ENCODE data around the gene SEPTIN2. TPM values are rescaled to one million over a fixed set of nuclear protein-coding genes. Genes with fewer than 3 reads are reported as not detected.
"Not testable (repeated sequence)": the region's sequence is repeated elsewhere in the genome, so short reads cannot be mapped to it uniquely, and the experiment has no call there.

SEPTIN2 gene
- total RNA-seq, 1 donor from 2014 or later, result 466 TPM

DNA sequence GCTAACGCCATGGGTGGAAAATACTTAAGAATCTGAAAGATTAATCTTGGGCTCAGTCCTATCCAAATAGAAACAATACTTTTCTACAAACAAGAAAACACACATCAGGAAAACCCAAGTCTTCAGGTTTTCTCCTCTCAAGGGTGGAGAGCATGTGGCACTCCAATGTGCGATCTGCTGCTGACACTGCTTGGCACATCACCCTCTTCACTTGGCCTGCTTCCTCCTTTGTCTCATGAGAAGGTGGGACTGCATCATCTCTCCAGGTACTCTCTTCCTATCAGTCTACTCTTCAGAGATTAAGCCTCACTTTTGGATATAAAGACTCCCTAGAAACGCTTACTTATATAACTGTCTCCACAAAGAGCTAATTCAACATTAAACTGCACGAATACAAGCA is 26.7 kb upstream of the SEPTIN2 start:
- no peaks in the 10 kb centered on the region for H3K27me3 Mint-ChIP-seq (ENCODE audit: low read depth)
- no peak for DNase-seq (ENCODE audit: low read depth, low spot score)
- TF ChIP-seq, protein P1, sequence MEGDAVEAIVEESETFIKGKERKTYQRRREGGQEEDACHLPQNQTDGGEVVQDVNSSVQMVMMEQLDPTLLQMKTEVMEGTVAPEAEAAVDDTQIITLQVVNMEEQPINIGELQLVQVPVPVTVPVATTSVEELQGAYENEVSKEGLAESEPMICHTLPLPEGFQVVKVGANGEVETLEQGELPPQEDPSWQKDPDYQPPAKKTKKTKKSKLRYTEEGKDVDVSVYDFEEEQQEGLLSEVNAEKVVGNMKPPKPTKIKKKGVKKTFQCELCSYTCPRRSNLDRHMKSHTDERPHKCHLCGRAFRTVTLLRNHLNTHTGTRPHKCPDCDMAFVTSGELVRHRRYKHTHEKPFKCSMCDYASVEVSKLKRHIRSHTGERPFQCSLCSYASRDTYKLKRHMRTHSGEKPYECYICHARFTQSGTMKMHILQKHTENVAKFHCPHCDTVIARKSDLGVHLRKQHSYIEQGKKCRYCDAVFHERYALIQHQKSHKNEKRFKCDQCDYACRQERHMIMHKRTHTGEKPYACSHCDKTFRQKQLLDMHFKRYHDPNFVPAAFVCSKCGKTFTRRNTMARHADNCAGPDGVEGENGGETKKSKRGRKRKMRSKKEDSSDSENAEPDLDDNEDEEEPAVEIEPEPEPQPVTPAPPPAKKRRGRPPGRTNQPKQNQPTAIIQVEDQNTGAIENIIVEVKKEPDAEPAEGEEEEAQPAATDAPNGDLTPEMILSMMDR (conservative IDR thresholded peaks at IDR 0.05), result no peak
- no peaks in the 10 kb centered on the region for H3K36me3 Mint-ChIP-seq (ENCODE audit: low read depth)
- no peaks in the 10 kb centered on the region for H3K4me1 Mint-ChIP-seq
- H3K4me3 Mint-ChIP-seq, result no peak overlapping the region
- H3K9me3 Mint-ChIP-seq, result no peaks in the 10 kb centered on the region
- no peak overlapping the region for H3K27ac Mint-ChIP-seq (ENCODE audit: unreplicated experiment)

DNA sequence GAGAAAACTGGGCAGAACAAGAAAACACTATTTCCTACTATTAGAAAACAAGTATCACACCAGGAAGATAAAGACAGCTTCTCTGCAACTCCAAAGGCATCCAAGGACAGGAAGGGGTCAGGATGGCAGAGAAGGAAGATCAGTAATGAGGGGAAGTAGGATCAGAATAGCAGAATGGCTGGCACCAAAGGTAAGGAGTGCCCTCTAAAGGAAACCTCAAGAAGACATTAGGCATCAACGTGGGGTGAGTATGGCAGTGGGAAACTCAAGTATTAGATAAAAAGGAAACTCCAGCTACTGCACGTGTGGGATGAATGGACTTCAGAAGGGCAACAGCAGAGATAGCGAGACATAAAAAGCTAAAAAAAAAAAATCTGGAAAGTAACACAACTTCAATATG is 26.1 kb upstream of the SEPTIN2 start:
- Mint-ChIP-seq H3K9me3 (no peaks in the 10 kb centered on the region), H3K4me1 (no peaks in the 10 kb centered on the region), H3K27ac (ENCODE audit: unreplicated experiment) (no peak overlapping the region)

DNA sequence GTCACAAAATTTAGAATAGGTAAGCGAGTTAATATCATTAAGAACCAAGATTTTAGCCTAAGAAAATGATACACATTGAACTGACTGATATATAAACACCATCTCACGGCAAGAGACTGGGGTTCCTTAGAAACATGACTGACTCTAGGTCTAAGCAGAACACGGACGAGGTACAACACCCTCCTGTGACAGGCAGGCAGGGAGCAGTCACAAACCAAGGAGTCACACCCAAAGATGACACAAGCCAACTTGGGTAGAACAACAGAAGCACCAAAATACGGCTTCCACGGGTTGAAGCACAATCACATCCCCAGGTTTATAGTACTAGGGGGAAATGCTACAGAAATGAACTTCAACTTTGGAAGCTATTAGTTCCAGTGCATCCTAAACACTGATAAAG is 24.6 kb upstream of the SEPTIN2 start:
- Mint-ChIP-seq H3K4me3 (no peak overlapping the region), H3K27ac (ENCODE audit: unreplicated experiment) (no peak overlapping the region), H3K36me3 (ENCODE audit: low read depth) (peaks cover 4% of the 10 kb centered on the region), H3K4me1 (peaks cover 5% of the 10 kb centered on the region), H3K27me3 (ENCODE audit: low read depth) (no peaks in the 10 kb centered on the region), H3K9me3 (no peaks in the 10 kb centered on the region)
- TF ChIP-seq, protein P1 (conservative IDR thresholded peaks at IDR 0.05), result no peak
- DNase-seq (ENCODE audit: low read depth, low spot score), result no peak

More for the DNA sequence above, 26.1 kb upstream of the SEPTIN2 start:
- no peak overlapping the region for H3K4me3 Mint-ChIP-seq
- H3K27me3 Mint-ChIP-seq (ENCODE audit: low read depth), result no peaks in the 10 kb centered on the region
- DNase-seq (ENCODE audit: low read depth, low spot score), result no peak
- TF ChIP-seq, protein P1 (conservative IDR thresholded peaks at IDR 0.05), result no peak
- H3K36me3 Mint-ChIP-seq (ENCODE audit: low read depth), result no peaks in the 10 kb centered on the region

DNA sequence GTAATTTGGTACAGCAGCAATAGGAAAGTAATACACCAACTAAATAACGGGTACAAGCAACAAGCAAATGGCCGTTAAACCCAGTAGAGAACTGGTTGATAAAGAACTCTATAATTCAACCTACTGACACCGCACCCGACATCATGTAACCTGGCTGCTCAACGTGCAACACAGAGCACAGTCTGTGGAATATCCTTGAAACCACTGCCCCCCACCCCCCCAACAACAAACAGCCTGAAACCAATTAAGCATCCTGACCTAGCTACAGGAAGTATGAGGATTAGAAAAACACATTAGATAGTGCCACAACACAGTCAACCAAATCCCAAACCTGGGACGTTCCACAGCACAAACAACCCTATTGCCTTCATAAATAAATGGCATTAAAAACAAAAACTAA is 23.7 kb upstream of the SEPTIN2 start:
- Mint-ChIP-seq H3K36me3 (ENCODE audit: low read depth) (peaks cover 12% of the 10 kb centered on the region), H3K4me3 (no peak overlapping the region), H3K4me1 (peaks cover 5% of the 10 kb centered on the region), H3K27ac (ENCODE audit: unreplicated experiment) (no peak overlapping the region), H3K27me3 (ENCODE audit: low read depth) (no peaks in the 10 kb centered on the region), H3K9me3 (no peaks in the 10 kb centered on the region)
- no peak for DNase-seq (ENCODE audit: low read depth, low spot score)
- TF ChIP-seq, protein P1 (conservative IDR thresholded peaks at IDR 0.05), result no peak

DNA sequence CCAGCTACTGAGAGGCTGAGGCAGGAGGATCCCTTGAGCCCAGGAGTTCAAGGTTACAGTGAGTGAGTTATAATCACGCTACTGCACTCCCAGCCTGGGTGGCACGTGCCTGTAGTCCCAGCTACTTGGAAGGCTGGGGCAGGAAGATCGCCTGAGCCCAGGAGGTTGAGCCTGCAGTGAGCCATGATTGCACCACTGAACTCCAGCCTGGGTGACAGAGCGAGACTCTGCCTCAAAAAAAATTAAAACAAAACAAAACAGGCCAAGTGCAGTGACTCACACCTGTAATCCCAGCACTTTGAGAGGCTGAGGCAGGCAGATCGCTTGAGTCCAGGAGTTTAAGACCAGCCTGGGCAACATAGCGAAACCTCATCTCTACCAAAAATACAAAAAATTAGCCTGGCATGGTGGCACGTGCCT is 22.3 kb upstream of the SEPTIN2 start:
- H3K27me3 Mint-ChIP-seq (ENCODE audit: low read depth); H3K9me3 Mint-ChIP-seq; H3K4me3 Mint-ChIP-seq; H3K27ac Mint-ChIP-seq (ENCODE audit: unreplicated experiment); H3K4me1 Mint-ChIP-seq; DNase-seq (ENCODE audit: low read depth, low spot score): not testable (repeated sequence)
- H3K36me3 Mint-ChIP-seq (ENCODE audit: low read depth), result peaks cover 15% of the 10 kb centered on the region

DNA sequence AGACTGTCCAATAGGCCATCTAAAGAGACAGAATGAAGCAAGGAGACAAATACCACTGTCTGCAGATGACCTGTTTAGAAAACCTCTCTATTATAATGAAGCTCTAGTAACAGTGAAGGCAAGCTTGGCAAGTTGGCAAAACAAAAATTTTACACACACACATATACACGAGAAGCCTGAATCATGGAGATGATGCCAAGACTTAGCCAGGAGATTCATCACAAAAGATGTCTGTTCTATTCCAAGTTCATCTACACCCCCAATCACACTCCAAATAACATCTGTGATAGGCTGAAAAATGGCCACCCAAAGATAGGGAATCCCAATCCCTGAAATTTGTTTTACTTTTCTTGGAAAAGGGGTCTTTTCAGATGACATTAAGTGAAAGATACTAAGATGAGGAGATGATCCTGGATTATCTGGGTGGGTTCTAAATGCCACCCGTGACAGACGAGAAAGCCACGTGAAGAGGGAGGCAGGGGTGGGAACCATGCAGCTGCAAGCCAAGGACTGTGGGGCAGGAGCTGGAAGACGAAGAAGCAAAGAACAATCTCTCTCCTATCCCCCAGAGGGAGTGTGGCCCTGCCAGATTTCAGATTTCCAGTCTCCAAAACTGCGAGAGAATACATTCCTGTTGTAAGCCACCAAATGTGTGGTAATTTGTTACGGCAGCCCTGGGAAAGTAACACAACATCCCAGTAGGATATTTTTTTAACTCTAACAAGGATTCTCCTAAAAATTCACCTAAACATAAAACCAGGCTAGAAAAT is 20.2 kb upstream of the SEPTIN2 start:
- Mint-ChIP-seq H3K27me3 (ENCODE audit: low read depth) (no peaks in the 10 kb centered on the region), H3K4me1 (peaks cover 21% of the 10 kb centered on the region), H3K9me3 (no peaks in the 10 kb centered on the region), H3K4me3 (no peak overlapping the region), H3K36me3 (ENCODE audit: low read depth) (peaks cover 15% of the 10 kb centered on the region), H3K27ac (ENCODE audit: unreplicated experiment) (no peak overlapping the region)
- TF ChIP-seq, protein P1 (conservative IDR thresholded peaks at IDR 0.05), result no peak
- no peak for DNase-seq (ENCODE audit: low read depth, low spot score)

All from neural crest cell (in vitro differentiated cells).